Lung (tissue), 12 donors: ENCODE results near the gene PLK5. TPM values are rescaled to one million over a fixed set of nuclear protein-coding genes. Genes with fewer than 3 reads are reported as not detected.
"Not testable (repeated sequence)": the region's sequence is repeated elsewhere in the genome, so short reads cannot be mapped to it uniquely, and the experiment has no call there.

Experiments
- ATAC-seq: fragments of 200-7000 bp; cut with Tn5 transposase; one replicate; pipeline ENCODE4 v1.9.1; 2020; ENCODE audit warnings: moderate number of reproducible peaks; ENCODE audit not compliant: insufficient read depth, low FRiP score
- DNase-seq, 3 donors: peaks; one replicate each; pipeline ENCODE4 v3.0.0-alpha.2; 2013 to 2017
- H3K27ac ChIP-seq, 2 donors: one replicate each; pipeline ENCODE4 v1.5.1; 2013; ENCODE audit warnings: mild to moderate bottlenecking in 2 of 2, moderate library complexity in 2 of 2, control low read depth in 1 of 2, inconsistent platforms in 1 of 2, low read depth in 1 of 2, low read length in 1 of 2
- H3K27me3 ChIP-seq, 3 donors: one replicate each; pipeline ENCODE4 v1.5.1; 2013; ENCODE audit warnings: low read length in 2 of 3; ENCODE audit not compliant: control insufficient read depth in 3 of 3, insufficient read depth in 3 of 3
- H3K36me3 ChIP-seq, 4 donors: one replicate each; pipeline ENCODE4 v1.5.1; 2013; ENCODE audit warnings: low read length in 4 of 4, mild to moderate bottlenecking in 1 of 4, moderate library complexity in 1 of 4; ENCODE audit not compliant: control insufficient read depth in 4 of 4, insufficient read depth in 4 of 4
- H3K4me1 ChIP-seq, 5 donors: one replicate each; pipeline ENCODE4 v1.5.1; 2013; ENCODE audit warnings: low read length in 5 of 5, mild to moderate bottlenecking in 2 of 5, moderate library complexity in 1 of 5; ENCODE audit not compliant: control insufficient read depth in 5 of 5, insufficient read depth in 5 of 5
- H3K4me3 ChIP-seq: one replicate; pipeline ENCODE4 v1.5.1; 2013; ENCODE audit warnings: mild to moderate bottlenecking, control low read depth, moderate library complexity
- H3K9ac ChIP-seq, 2 donors: one replicate each; pipeline ENCODE4 v1.5.1; 2013; ENCODE audit warnings: low read length in 2 of 2, control low read depth in 1 of 2; ENCODE audit not compliant: insufficient read depth in 1 of 2
- H3K9me3 ChIP-seq, 4 donors: one replicate each; pipeline ENCODE4 v1.5.1; 2013; ENCODE audit warnings: low read length in 3 of 4, mild to moderate bottlenecking in 1 of 4, moderate library complexity in 1 of 4; ENCODE audit not compliant: control insufficient read depth in 4 of 4, insufficient read depth in 3 of 4
- CTCF ChIP-seq: IDR thresholded peaks from 2 replicates; pipeline ENCODE4 v1.5.1; 2012; ENCODE audit warnings: mild to moderate bottlenecking; ENCODE audit errors: control extremely low read depth, extremely low read depth
- WGBS, 2 donors: extraction: QIAGEN DNeasy Blood & Tissue Kit; methylation state at CpG; one replicate each; pipeline ENCODE4 v1.1.7; 2013; 5-methylcytosine and 5-hydroxymethylcytosine counted together
- polyA plus RNA-seq, 2 donors: library from polyadenylated mRNA; stranded (reverse); fragments of 200-250 nt; gene quantifications; one replicate each; pipeline ENCODE4 v1.2.1, GENCODE V29; 2013
- total RNA-seq, 2 donors: library from RNA; depleted of rRNA in 1 of 2; stranded (reverse); fragments of >200 nt in 1 of 2; gene quantifications; one replicate each; pipeline ENCODE4 v1.2.1, GENCODE V29; 2014 to 2021
- donor health status: control.
- donor health status: control.
- donor health status: Bipolar disorder and iron deficiency.
- donor health status: healthy.
- donor health status: DM: yes; HTN: yes; CAD: no.

Gene PLK5
- total and polyA plus RNA-seq, 4 donors: 0.09 TPM; not detected in 3

- H3K27me3 ChIP-seq: peaks cover 13 to 29% (median 21%) of the 10 kb centered on the region in 3 donors
- TF ChIP-seq CTCF: no peak
- ATAC-seq (no peak), DNase-seq (no peak)
- WGBS, 2 donors: 77 to 82% methylated on average over 21 of the region's 23 CpGs
- no peak overlapping the region for H3K27ac ChIP-seq
- H3K36me3 ChIP-seq: no peaks in the 10 kb centered on the region
- peaks cover 0 to 12% (median 0%) of the 10 kb centered on the region in 4 donors for H3K9me3 ChIP-seq
- peaks cover 0 to 6% (median 3%) of the 10 kb centered on the region in 5 donors for H3K4me1 ChIP-seq
- H3K4me3 ChIP-seq: no peak overlapping the region
- no peak overlapping the region for H3K9ac ChIP-seq
Measured at GRCh38 chr19:1528596-1529429, 4.9 kb downstream of the PLK5 start.

DNA sequence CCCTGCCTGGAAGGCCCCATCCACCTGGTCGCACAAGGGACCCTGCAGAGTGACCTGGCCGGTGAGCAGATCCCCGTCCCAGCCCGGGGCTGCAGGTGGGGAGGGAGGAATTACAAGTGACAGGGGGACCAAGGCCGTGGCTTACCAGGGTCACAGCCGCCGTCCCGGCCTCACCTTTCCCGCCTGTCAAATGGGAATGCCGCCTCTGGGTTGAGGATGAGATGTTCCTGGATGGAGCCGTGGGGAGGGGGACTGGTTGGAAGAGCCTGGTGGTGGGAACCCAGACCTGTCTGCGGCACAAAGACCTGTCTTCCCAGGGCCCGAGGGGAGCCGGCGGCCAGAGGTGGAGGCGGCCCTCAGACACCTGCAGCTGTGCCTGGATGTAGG, 5.5 kb downstream of the PLK5 start:
- TF ChIP-seq CTCF: no peak
- WGBS, 2 donors: 82 to 86% methylated on average over 16 of the region's 16 CpGs
- Histone ChIP-seq H3K27ac (no peak overlapping the region), H3K9me3 (peaks cover 0 to 9% (median 0%) of the 10 kb centered on the region in 4 donors), H3K9ac (no peak overlapping the region), H3K36me3 (no peaks in the 10 kb centered on the region), H3K27me3 (peaks cover 10 to 23% (median 18%) of the 10 kb centered on the region in 3 donors), H3K4me3 (no peak overlapping the region), H3K4me1 (peaks cover 0 to 2% (median 0%) of the 10 kb centered on the region in 5 donors)
- DNase-seq (no peak), ATAC-seq (no peak)

DNA sequence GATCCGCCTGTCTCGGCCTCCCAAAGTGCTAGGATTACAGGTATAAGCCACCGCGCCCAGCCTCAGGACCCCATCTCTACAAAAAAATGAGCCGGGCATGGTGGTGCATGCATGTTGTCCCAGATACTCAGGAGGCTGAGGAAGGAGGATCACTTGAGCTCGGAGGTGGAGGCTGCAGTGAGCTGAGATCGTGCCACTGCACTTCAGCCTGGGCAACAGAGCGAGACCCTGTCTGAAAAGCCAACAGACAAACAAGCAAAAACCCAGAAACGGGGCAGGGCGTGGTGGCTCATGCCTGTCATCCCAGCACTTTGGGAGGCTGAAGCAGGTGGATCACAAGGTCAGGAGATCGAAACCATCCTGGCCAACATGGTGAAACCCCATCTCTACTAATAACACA, 7.0 kb downstream of the PLK5 start:
- not testable (repeated sequence) for ATAC-seq

DNA sequence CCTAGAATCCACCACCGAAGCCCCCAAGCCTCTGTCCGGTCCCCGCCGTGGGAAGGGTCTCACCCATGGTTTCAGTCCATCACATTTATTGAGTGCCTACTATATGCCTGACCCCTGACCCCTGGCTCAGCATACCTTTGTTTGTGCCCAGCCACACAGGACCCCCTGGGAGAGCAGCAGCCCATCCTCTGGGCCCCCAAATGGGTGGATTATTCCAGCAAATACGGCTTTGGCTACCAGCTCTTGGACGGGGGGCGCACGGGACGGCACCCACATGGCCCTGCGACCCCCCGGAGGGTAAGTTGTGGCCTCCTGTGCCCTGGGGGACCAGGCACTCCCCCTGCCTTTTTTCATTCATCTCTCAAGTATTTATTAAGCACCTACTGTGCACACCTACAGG, 7.7 kb downstream of the PLK5 start:
- Histone ChIP-seq H3K9me3 (peaks cover 0 to 3% (median 0%) of the 10 kb centered on the region in 4 donors), H3K4me1 (no peaks in the 10 kb centered on the region), H3K27me3 (peaks cover 0 to 13% (median 0%) of the 10 kb centered on the region in 3 donors), H3K4me3 (no peak overlapping the region), H3K36me3 (no peaks in the 10 kb centered on the region), H3K9ac (no peak overlapping the region), H3K27ac (no peak overlapping the region)
- no peak for TF ChIP-seq CTCF
- DNase-seq: no peak
- WGBS, 2 donors: 81 to 82% methylated on average over 11 of the region's 11 CpGs
- ATAC-seq: no peak

More for the DNA sequence above, 7.0 kb downstream of the PLK5 start:
- H3K4me3 ChIP-seq, H3K9ac ChIP-seq, H3K4me1 ChIP-seq, DNase-seq, H3K36me3 ChIP-seq, H3K27ac ChIP-seq, H3K9me3 ChIP-seq: not testable (repeated sequence)
- peaks cover 1 to 20% (median 4%) of the 10 kb centered on the region in 3 donors for H3K27me3 ChIP-seq
- 91% methylated on average over 11 of the region's 11 CpGs for WGBS, 2 donors
